ENCODE results near the gene PCBP3. TPM values are rescaled to one million over a fixed set of nuclear protein-coding genes. Genes with fewer than 3 reads are reported as not detected.

PCBP3 gene
- total RNA-seq, 1 experiment from 2014 or later = 3.7 TPM

DNA sequence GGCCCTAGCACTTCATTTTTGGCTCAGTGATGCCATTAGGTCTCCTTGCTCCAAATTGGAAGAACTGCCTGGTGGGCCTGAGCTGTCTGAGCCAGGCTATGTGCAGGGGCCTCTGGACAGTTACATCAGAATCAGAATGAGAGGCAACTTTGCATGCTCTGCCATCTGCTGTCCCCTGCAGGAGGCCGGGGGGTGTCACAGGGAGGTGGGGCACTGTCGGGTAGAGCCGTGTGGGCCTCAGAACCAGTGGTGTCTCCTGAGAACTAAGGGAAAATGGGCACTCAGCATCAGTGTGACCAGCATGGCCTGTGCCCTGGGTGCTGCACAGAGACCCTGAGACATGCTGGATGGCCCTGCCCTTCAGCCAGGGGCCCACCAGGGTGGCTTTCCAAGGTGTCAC, 291.0 kb downstream of the PCBP3 start:
- Mint-ChIP-seq H3K4me1 (ENCODE audit: insufficient read depth, unreplicated experiment) (no peaks in the 10 kb centered on the region), H3K9me3 (ENCODE audit: unreplicated experiment) (no peaks in the 10 kb centered on the region), H3K36me3 (ENCODE audit: insufficient read depth, unreplicated experiment) (peaks cover 11% of the 10 kb centered on the region), H3K4me3 (ENCODE audit: unreplicated experiment) (no peak overlapping the region), H3K27me3 (ENCODE audit: insufficient read depth, unreplicated experiment) (peaks cover 25% of the 10 kb centered on the region), H3K27ac (ENCODE audit: low read depth, unreplicated experiment) (no peak overlapping the region)
- POLR2A ChIA-PET = no interaction called here
- TF ChIP-seq, protein P1, sequence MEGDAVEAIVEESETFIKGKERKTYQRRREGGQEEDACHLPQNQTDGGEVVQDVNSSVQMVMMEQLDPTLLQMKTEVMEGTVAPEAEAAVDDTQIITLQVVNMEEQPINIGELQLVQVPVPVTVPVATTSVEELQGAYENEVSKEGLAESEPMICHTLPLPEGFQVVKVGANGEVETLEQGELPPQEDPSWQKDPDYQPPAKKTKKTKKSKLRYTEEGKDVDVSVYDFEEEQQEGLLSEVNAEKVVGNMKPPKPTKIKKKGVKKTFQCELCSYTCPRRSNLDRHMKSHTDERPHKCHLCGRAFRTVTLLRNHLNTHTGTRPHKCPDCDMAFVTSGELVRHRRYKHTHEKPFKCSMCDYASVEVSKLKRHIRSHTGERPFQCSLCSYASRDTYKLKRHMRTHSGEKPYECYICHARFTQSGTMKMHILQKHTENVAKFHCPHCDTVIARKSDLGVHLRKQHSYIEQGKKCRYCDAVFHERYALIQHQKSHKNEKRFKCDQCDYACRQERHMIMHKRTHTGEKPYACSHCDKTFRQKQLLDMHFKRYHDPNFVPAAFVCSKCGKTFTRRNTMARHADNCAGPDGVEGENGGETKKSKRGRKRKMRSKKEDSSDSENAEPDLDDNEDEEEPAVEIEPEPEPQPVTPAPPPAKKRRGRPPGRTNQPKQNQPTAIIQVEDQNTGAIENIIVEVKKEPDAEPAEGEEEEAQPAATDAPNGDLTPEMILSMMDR (IDR thresholded peaks at IDR 0.05; ENCODE audit: unreplicated experiment) = no peak
- intact Hi-C loops (cut with micrococcal nuclease) = no loop called here
- BruUV-seq (replicated peaks) = no TSS peak
- CTCF ChIA-PET = interaction anchor here (0.7 to 1.0 kb wide), 2 partner anchors 11 to 32 kb away, joined by 3 read pairs; no protein-coding TSS in a partner anchor
- DNase-seq (ENCODE audit: unreplicated experiment) = no peak

DNA sequence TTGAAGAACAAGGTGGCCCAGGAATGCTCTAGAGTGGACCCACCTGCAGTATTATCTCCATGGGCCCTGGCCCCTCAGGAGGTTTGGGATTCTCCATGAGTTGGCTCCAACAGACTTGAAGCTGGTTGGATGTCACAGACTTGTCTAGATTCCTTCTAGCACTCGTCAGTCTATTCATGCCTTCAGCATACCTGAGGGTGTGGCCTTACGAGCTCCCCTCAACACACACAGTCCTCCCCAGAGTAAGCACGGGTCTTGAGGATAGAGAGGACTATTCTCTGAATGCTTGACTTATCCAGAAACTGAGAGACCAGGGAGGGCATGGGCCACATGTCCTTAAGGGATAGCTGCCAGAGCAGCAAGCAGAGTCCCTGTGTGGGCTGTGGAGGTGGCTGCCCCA, 292.1 kb downstream of the PCBP3 start:
- CTCF ChIA-PET = interaction anchor here (0.6 to 1.4 kb wide), 3 partner anchors 10 to 153 kb away, joined by 3 to 5 read pairs (median 3); no protein-coding TSS in a partner anchor
- no peak overlapping the region for H3K27ac Mint-ChIP-seq (ENCODE audit: low read depth, unreplicated experiment)
- peaks cover 11% of the 10 kb centered on the region for H3K36me3 Mint-ChIP-seq (ENCODE audit: insufficient read depth, unreplicated experiment)
- intact Hi-C loops (cut with micrococcal nuclease) = no loop called here
- TF ChIP-seq, protein P1 (IDR thresholded peaks at IDR 0.05; ENCODE audit: unreplicated experiment) = no peak
- POLR2A ChIA-PET = no interaction called here
- no TSS peak for BruUV-seq (replicated peaks)
- no peak for DNase-seq (ENCODE audit: unreplicated experiment)
- no peak overlapping the region for H3K4me3 Mint-ChIP-seq (ENCODE audit: unreplicated experiment)
- H3K27me3 Mint-ChIP-seq (ENCODE audit: insufficient read depth, unreplicated experiment) = peaks cover 25% of the 10 kb centered on the region
- no peaks in the 10 kb centered on the region for H3K9me3 Mint-ChIP-seq (ENCODE audit: unreplicated experiment)
- H3K4me1 Mint-ChIP-seq (ENCODE audit: insufficient read depth, unreplicated experiment) = no peaks in the 10 kb centered on the region

DNA sequence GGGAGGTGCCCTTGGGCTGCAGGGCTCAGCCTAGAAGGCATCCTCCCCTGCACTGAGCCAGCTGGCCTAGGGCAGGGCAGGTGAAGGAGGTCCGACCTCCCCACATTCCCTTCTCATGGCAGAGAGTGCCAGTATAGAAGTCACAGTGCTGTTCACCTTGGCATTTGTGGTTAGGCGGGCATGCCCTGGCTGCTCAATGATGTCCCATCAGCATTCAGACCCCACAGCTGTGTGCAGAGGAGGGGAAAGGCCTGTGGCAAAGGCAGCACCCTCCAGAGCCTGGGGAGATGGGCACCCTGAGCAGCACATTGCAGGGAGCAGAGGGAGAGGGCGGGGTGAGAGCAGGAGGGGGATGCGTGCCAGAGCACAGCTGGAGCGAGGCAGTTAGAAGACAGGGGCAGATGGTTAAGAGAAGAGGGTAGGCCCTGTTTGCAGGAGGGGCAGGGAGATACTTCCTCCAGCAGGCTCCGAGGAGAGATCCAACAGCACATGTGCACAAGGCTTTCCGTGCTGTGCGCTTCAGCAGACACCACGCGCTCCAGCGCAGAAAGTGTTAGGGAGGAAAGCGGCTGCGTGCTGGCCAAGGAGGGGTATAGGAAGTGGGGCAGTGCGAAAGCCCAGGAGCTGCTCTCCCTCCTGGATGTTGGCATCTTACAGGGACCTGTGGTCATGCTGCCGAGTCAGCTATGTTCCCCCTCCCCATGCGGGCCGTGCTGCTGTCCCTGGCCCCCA, 294.4 kb downstream of the PCBP3 start:
- BruUV-seq (replicated peaks) = no TSS peak
- Mint-ChIP-seq H3K4me1 (ENCODE audit: insufficient read depth, unreplicated experiment) (no peaks in the 10 kb centered on the region), H3K9me3 (ENCODE audit: unreplicated experiment) (no peaks in the 10 kb centered on the region), H3K36me3 (ENCODE audit: insufficient read depth, unreplicated experiment) (peaks cover 11% of the 10 kb centered on the region), H3K27ac (ENCODE audit: low read depth, unreplicated experiment) (no peak overlapping the region), H3K4me3 (ENCODE audit: unreplicated experiment) (no peak overlapping the region), H3K27me3 (ENCODE audit: insufficient read depth, unreplicated experiment) (peaks cover 33% of the 10 kb centered on the region)
- DNase-seq (ENCODE audit: unreplicated experiment) = no peak
- ChIA-PET POLR2A (no interaction called here), CTCF (no interaction called here)
- TF ChIP-seq, protein P1 (IDR thresholded peaks at IDR 0.05; ENCODE audit: unreplicated experiment) = no peak
- intact Hi-C loops (cut with micrococcal nuclease) = no loop called here

DNA sequence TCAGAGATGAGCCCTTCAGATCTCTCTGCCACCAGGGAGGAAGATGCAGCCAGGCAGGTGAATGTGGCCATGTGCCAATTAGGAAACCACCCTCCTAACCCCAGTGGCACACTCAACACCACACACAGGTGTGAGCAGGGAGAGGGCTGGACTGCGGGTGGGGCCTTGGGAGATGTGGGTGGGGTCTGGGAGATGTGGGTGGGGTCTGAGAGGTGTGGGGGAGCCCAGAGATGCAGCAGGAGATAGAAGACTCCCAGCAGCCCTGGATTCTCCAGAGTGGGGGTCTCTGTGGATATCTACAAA, 294.9 kb downstream of the PCBP3 start:
- Mint-ChIP-seq H3K27me3 (ENCODE audit: insufficient read depth, unreplicated experiment) (peaks cover 33% of the 10 kb centered on the region), H3K36me3 (ENCODE audit: insufficient read depth, unreplicated experiment) (peaks cover 11% of the 10 kb centered on the region), H3K27ac (ENCODE audit: low read depth, unreplicated experiment) (no peak overlapping the region), H3K9me3 (ENCODE audit: unreplicated experiment) (no peaks in the 10 kb centered on the region), H3K4me3 (ENCODE audit: unreplicated experiment) (no peak overlapping the region), H3K4me1 (ENCODE audit: insufficient read depth, unreplicated experiment) (no peaks in the 10 kb centered on the region)
- TF ChIP-seq, protein P1 (IDR thresholded peaks at IDR 0.05; ENCODE audit: unreplicated experiment) = no peak
- no TSS peak for BruUV-seq (replicated peaks)
- CTCF ChIA-PET = no interaction called here
- intact Hi-C loops (cut with micrococcal nuclease) = no loop called here
- no peak for DNase-seq (ENCODE audit: unreplicated experiment)
- POLR2A ChIA-PET = no interaction called here
